GM19455 (cell line): ENCODE results near the gene NRDE2.
"Not testable (repeated sequence)": the region's sequence is repeated elsewhere in the genome, so short reads cannot be mapped to it uniquely, and the experiment has no call there.

Experiments used
- ATAC-seq: cut with Tn5 transposase; IDR thresholded peaks from one replicate; pipeline ENCODE4 v1.9.1; 2021; ENCODE audit not compliant: unreplicated experiment

The NRDE2 gene

GRCh38 chr14:90274019-90274418, 57.7 kb downstream of the NRDE2 start:
- ATAC-seq = no peak

GRCh38 chr14:90273532-90273931, 58.2 kb downstream of the NRDE2 start:
- no peak for ATAC-seq

GRCh38 chr14:90272523-90272922, 59.2 kb downstream of the NRDE2 start:
- ATAC-seq = no peak

GRCh38 chr14:90268420-90268819, 63.3 kb downstream of the NRDE2 start:
- ATAC-seq = no peak

DNA sequence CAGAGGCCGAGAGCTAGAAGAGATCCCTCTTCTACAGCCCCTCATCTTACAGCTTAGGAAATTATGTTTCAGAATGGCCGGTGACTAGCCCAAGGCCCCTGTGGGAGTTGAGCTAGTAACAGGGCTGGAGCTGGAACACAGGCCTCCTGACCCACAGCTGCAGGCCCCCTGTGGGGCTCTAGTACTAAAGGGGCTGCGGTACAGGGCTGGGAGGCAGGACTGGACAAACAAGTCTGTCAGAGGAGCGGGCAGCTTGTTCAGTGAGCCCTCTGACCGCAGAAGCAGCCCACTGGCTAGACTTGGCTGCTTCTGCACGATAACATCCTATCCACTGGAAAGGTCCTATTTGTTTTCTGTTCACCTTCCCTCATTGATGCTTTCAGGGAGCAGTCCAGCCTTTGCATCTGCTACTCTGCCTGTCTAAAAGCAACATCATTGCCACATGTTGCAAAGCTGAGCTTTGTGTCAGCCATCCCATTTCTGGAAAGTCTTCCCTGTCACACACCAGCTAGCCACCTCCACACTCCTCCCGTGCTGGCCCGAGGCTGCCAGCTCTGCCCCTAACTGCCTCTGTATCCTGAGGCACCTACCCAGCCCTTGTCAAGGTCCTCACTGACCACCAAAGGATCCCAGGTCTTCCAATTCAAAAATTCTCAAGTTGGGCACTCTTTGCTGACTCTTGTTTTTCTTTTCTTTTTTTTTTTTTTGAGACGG, 65.1 kb downstream of the NRDE2 start:
- ATAC-seq = no peak

DNA sequence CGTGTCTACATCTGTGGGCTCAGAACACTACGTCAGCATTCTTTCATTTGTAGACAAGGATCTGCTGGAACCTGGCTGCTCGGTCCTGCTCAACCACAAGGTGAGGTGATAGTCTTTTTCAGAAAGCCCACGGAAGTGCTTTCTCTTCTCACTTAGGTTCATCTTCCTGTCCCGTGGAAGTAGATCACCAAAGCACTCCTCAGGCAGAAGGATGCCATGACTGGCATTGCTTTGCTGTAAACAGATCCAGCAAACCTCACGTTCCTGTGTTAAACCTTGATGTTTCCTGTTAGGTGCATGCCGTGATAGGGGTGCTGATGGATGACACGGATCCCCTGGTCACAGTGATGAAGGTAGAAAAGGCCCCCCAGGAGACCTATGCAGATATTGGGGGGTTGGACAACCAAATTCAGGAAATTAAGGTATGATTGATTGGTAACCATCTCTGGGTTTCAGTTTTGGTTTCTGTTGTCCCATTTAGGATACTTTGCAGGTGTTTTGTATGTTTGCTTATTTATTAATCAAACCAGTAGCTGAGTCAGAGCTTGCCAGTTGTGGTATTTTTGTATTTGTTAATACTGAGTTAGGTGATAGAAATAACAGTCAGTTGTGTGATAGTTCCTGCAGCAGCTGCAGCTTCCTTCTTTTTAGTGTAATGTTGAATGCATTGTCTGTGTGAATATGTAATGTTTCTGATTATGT, 67.8 kb downstream of the NRDE2 start:
- peak; percentile 79 for ATAC-seq

DNA sequence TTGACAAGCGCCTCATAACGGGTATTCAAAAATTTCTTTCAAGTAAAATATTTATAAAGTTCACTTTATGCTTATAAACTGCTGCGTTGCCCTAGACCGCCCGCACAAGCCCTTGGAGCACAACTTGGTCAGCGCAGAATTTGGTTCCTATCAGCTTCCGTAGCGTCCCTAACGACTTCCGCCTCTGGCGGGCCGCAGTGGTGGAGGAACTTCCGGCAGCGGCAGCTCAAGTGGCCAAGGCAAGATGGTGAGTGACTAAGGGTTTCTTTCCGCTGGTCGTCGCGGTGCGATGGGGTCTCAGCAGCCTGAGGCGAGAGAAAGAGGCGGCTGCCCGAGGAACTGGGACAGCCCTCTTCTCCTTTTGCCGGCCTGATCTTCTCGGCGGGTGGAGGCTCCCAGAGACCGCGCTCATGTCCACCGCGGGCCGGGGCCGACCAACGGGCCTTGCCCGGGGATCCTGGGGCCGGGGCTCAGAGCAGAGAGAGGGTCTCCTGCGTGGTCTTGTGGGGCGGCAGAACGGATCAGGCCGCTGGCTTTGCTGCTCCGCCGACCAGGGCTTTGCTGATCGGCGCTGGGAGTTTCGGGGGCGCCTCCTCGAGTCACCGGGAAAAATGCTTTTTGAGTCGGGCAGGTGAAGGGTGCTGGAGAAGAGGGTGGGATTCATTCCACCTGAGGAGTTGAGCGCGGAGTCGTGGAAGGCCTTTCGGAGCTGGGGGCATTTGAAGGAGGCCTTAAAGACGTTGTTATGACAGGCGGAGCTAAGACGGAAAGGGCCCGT, 75.2 kb downstream of the NRDE2 start, which contains the start of gene PSMC1:
PSMC1 (plus strand) TSS at position 200 of the 778 bp plus-strand sequence; CDS start at position 245, 45 bp downstream.
- ATAC-seq = peak; percentile 95

- no peak for ATAC-seq
Observed at GRCh38 chr14:90255871-90256270, 75.9 kb downstream of the NRDE2 start.

- no peak for ATAC-seq
Observed at GRCh38 chr14:90253826-90254225, 77.9 kb downstream of the NRDE2 start.

- ATAC-seq = no peak
Observed at GRCh38 chr14:90248594-90248993, 83.1 kb downstream of the NRDE2 start.

DNA sequence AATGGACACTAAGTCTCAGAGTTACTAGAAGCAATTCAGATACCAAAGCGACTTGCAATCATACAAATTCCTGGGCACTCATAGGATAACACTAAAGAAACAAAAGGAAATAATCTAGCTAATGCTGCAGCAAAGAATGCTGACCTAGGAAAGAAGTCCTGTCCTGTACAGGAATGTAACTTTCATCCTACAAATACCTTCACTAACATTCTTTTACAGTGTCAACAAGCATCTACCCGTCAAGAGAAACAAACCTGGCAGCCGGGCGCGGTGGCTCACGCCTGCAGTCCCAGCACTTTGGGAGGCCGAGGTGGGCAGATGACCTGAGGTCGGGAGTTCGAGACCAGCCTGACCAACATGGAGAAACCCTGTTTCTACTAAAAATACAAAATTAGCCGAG, 84.3 kb downstream of the NRDE2 start:
- ATAC-seq = not testable (repeated sequence)

DNA sequence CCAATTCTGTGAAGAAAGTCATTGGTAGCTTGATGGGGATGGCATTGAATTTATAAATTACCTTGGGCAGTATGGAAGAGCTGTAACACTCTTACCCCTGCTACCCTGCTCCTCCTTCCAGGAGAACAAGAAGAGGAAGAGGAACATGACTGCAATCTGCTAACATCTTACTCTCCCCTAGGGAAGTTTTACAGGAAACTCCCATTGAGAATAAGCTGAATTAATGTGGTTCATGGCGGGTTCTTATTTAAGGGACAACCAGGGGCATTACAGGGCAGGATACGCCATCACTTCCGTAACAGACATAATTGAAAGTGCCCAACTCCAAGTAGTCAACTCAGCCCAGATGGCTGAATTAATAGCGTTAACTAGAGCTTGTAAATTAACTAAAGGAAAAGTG, 84.8 kb downstream of the NRDE2 start:
- ATAC-seq = no peak

GRCh38 chr14:90242444-90242843, 89.3 kb downstream of the NRDE2 start:
- no peak for ATAC-seq

- ATAC-seq = no peak
Observed at GRCh38 chr14:90239139-90239538, 92.6 kb downstream of the NRDE2 start.

DNA sequence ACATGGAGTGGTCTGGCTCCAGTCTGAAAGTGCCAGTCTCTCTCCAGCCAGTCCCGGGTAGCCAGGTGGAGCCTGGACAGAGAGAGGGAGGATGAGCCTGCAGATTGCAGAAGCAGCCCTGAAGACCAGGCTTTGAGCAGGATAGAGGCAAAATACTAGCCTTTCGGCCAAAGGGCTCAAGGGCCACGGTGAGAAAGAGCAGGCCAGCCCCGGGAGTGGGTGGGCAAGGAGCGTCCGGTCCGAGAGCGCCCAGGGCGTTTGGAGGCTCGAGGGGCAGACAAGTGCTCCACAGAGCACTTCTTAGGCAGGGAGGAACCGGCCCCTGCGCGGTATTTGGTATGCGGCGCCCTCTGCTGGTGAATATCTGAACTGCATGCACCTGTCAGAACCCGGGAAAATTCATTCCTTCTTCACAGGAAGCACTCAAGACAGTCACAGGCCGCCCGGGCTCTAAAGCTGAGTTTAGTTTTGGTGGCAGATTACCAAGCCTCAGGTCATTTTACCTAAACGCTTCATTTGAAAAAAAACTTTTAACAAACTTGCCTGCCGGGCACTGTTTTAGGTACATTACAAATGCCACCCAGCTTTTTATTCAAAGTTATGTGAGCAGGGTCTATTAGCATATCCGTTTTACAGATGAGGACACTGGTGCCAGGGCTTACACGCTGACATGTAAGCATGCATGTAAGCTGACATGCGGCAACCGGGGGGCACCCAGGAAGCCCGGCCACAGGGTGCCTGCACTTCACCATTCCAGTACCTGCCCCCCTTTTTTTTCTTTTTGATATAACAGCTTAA, 96.4 kb downstream of the NRDE2 start:
- ATAC-seq = peak; percentile 73

DNA sequence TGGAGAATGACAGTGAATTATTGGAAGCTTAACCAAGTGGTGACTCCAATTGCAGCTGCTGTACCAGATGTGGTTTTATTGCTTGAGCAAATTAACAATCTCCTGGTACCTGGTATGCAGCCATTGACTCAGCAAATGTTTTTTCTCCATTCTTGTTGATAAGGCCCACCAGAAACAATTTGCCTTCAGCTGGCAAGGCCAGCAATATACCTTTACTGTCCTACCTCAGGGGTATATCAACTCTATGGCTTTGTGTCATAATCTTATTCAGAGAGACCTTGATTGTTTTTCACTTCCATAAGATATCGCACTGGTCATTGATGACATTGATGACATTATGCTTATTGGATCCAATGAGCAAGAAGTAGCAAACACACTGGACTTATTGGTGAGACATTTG, 101.8 kb downstream of the NRDE2 start:
- not testable (repeated sequence) for ATAC-seq

DNA sequence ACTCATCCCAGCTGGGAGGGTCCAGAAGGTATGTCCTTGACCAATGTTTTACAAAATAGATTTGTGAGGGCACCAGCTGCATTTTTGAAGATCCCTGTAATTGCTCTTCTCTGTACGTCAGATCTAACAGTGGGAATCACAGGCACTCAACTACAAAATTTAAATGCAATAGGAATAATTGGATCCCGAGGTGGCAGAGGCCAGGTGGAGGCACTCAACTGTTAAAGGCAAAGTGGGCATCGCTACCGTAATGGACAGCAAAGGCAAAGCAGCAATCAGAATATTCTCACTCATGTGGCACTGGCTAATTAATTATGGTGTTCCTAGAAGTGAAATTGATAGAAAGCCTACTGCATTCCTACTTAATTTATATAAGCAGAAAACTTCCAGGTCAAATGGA, 103.3 kb downstream of the NRDE2 start:
- no peak for ATAC-seq
